Measurements from ENCODE around the gene COL1A1.

COL1A1 gene

DNA sequence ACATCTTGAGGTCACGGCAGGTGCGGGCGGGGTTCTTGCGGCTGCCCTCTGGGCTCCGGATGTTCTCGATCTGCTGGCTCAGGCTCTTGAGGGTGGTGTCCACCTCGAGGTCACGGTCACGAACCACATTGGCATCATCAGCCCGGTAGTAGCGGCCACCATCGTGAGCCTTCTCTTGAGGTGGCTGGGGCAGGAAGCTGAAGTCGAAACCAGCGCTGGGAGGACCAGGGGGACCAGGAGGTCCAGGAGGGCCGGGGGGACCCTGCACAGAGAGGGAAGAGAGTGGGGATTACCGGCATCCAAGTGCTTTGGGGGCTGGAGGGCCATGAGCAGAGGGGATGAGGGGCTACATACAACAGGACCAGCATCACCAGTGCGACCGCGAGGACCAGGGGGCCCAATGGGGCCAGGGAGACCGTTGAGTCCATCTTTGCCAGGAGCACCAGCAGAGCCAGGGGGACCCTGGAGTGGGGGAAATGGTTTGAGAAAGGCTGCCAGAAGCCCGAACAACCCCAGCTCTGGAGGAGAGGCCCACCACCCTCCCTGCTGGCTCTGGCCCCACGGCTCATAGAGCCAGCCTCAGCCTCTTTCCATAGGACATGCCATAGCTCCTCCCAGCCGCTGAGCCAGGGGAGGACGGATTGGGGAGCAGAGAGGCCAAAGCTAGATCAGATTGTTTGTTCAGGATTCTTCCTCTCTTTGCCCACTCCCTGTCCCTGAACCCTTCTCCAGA, 14.6 kb downstream of the COL1A1 start:
- DNase-seq (ENCODE audit: low read depth in 2 of 2), result no peak

GRCh38 chr17:50185631-50186471, 15.6 kb downstream of the COL1A1 start:
- DNase-seq (ENCODE audit: low read depth in 2 of 2), result no peak

DNA sequence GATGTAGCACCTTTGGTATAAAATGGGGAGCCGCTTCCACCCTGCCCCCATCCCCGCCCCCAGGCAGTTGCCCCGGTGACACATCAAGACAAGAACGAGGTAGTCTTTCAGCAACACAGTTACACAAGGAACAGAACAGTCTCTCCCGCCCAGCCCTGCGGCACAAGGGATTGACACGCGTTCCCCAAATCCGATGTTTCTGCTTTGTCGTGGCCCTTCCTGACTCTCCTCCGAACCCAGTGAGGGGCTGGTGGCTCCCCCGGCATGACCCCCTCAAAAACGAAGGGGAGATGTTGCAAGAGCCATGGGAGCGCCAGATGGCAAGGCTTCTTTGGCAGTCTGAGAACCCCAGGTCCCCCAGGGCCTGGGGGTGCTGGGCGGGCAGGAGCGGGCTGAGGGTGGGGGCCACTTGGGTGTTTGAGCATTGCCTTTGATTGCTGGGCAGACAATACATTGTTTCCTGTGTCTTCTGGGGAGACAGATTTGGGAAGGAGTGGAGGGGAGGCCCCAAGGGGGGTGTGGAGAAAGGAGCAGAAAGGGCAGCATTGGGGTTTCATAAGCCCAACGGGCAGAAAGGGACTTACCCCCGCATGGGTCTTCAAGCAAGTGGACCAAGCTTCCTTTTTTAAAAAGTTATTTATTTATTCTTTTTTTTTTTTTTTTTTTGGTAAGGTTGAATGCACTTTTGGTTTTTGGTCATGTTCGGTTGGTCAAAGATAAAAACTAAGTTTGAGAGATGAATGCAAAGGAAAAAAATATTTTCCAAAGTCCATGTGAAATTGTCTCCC, 16.6 kb downstream of the COL1A1 start:
- DNase-seq (ENCODE audit: low read depth in 2 of 2), result no peak

DNA sequence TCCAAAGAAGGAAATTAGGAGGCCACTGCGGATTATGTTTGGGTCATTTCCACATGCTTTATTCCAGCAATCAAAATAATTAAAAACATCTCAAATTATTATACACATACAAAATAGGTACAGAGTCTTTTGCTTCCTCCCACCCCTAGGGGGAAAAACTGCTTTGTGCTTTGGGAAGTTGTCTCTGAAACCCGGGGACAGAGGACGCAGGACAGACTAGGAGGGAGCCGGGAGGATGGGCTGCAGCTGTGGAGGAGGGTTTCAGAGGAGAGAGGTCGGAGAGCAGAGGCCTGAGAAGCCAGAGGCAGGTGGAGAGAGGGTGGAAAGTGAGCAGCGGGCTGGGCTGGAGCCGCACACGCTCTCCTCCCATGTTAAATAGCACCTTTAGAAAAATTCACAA, 17.4 kb downstream of the COL1A1 start:
- no peak for DNase-seq (ENCODE audit: low read depth in 2 of 2)

DNA sequence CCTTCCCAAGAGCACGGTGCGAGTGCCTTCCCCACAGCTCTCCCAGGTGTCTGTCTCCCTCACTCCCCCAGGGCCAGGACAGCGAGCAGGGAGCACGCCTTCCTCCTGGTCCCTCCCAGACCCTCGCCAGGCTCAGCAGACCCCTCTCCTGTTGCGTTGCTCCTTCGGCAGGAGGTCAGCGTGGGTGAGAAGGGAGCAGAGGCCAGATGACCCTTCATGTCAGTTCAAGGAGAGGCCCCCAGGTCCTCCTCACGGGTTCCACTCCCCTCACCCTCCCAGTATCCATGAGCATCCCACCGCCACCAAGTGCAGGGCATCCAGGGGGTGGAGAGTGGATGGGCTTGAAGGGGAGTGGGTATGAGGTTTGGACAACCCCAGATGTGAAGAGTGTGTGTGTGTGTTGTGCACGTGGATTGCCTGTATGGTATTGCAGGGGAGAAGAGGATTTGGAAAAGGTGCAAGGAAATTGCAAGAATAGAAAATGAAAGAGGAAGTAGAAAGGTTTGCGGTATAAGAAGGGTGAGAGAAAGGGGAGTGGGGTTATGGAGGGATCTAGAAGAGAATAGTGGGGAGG, 17.9 kb downstream of the COL1A1 start:
- no peak for DNase-seq (ENCODE audit: low read depth in 2 of 2)

GRCh38 chr17:50182783-50183420, 18.5 kb downstream of the COL1A1 start:
- no peak for DNase-seq (ENCODE audit: low read depth in 2 of 2)

GRCh38 chr17:50181591-50182560, 19.6 kb downstream of the COL1A1 start:
- no peak for DNase-seq (ENCODE audit: low read depth in 2 of 2)

- no peak for DNase-seq (ENCODE audit: low read depth in 2 of 2)
Measured at GRCh38 chr17:50181144-50181543, 20.3 kb downstream of the COL1A1 start.

- DNase-seq (ENCODE audit: low read depth in 2 of 2), result no peak
Measured at GRCh38 chr17:50180620-50181019, 20.8 kb downstream of the COL1A1 start.

GRCh38 chr17:50180111-50180510, 21.3 kb downstream of the COL1A1 start:
- DNase-seq (ENCODE audit: low read depth in 2 of 2), result no peak

DNA sequence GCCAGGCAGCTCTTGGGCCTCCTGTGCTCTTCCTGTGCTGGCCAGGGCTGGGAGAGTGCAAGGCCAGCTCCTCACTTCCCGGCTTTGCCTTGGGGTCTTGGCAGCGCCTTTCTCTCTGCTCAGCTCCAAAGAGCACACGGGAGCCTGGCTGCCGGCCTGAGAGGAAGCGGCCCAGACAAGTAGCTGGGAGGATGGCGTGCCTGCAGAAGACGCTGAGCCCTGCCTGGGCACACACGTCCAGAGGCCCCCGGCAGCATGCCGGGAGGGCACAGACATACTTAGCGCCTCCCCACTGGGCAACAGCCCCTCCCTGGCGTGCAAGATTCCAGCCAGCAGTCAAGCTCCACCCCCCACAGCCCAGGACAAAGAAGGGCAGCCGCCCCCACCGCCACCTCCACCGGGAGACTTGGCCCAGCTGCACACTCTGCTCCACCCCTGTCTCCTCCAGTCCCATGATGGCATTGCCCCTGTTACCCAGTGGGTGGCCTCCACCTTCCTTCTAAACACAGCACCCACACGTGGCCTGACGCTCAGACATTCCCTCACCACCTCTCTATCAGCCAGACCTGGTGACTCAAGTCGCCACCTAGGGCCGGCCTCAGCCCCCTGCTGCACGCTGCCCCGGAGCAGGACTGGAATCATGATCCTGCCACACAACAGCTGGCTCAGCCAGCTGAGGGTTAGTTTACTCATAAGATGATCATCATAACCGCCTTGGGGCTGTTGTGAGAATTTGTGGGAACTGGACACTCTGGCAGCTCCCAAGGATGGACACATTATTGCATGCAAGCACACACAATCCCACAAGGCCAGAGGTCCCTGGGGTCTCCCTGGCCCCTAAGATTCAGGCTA, 23.2 kb downstream of the COL1A1 start:
- no peak for DNase-seq (ENCODE audit: low read depth in 2 of 2)

GRCh38 chr17:50177476-50177875, 24.0 kb downstream of the COL1A1 start:
- DNase-seq (ENCODE audit: low read depth in 2 of 2), result no peak

- DNase-seq (ENCODE audit: low read depth in 2 of 2), result no peak
Measured at GRCh38 chr17:50176559-50177357, 24.7 kb downstream of the COL1A1 start.

- no peak for DNase-seq (ENCODE audit: low read depth in 2 of 2)
Measured at GRCh38 chr17:50175035-50175807, 26.2 kb downstream of the COL1A1 start.

DNA sequence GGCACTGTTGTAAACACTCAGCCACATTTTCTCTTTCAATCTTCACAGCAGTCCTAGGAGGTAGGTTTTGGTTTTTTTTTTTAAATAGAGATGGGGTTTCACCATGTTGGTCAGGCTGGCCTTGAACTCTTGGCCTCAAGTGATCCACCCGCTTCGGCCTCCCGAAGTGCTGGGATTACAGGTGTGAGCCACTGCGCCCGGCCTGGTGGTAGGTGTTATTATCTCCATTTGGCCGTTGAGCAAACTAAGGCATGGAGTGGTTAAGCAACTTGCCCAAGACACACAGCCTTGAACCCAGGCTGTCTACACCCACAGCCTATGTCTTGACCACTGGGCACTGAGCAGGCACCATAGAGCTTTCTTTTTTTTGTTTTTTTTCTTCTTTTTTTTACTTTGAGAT, 27.0 kb downstream of the COL1A1 start:
- DNase-seq (ENCODE audit: low read depth in 2 of 2), result no peak

- no peak for DNase-seq (ENCODE audit: low read depth in 2 of 2)
Measured at GRCh38 chr17:50173335-50173941, 28.0 kb downstream of the COL1A1 start.

GRCh38 chr17:50172936-50173334, 28.5 kb downstream of the COL1A1 start:
- no peak for DNase-seq (ENCODE audit: low read depth in 2 of 2)

Data from stimulated activated CD4-positive, alpha-beta T cell treated with anti-CD3 and anti-CD28 coated beads, Interleukin-1b, Interleukin-23, amount 100 ng/mL, for 1 hour (primary cell).